HCT116 (cell line): ENCODE results near the gene OLFML3. TPM values are rescaled to one million over a fixed set of nuclear protein-coding genes. Genes with fewer than 3 reads are reported as not detected.

Source experiments
- ATAC-seq: fragments of 200-7000 bp; cut with Tn5 transposase; 2 replicates; pipeline ENCODE4 v1.9.1; 2020; ENCODE audit warnings: mild to moderate bottlenecking, moderate library complexity
- BruUV-seq: library from RNA; stranded (reverse); fragments of 400-500 nt; replicated peaks from 2 replicates; lab custom pipeline; 2021; lab: Mats Ljungman, UMichigan
- CTCF ChIA-PET: fragments of 300-600 bp; sonication (Branson Sonifier 250); formaldehyde crosslinking; loops from one replicate; lab custom pipeline; 2021; ENCODE audit warnings: antibody characterized with exemption; lab: Charles Lee
- POLR2A ChIA-PET: fragments of 300-600, 350-600 bp; sonication (Branson Sonifier 250); formaldehyde crosslinking; loops from one replicate; lab custom pipeline; 2021; ENCODE audit warnings: antibody characterized with exemption; lab: Charles Lee
- RAD21 ChIA-PET, 2 experiments: fragments of 300-600 bp; sonication (Branson Sonifier 250); formaldehyde crosslinking; loops; one replicate each; lab custom pipeline; 2023; ENCODE audit warnings: low total read pairs in 2 of 2; ENCODE audit not compliant: uncharacterized antibody in 2 of 2, unreplicated experiment in 2 of 2, low non-redundant PET in 1 of 2; lab: Charles Lee
- DNase-seq: peaks from one replicate; pipeline ENCODE4 v3.0.0-alpha.2; 2010; ENCODE audit warnings: low read depth, low spot score
- H2AFZ ChIP-seq: fragments of 200-600 bp; shearing (Covaris generic), sonication (generic); 2 replicates; pipeline ENCODE4 v1.6.1; 2017; ENCODE audit warnings: low read depth, mixed run types, mixed read lengths, antibody characterized with exemption, low read length; ENCODE audit not compliant: poor library complexity, severe bottlenecking
- H3K27ac ChIP-seq: 2 replicates; pipeline ENCODE4 v1.5.1; 2012; ENCODE audit warnings: low read depth, low read length
- H3K27me3 ChIP-seq: fragments of 200-600 bp; sonication (generic); 2 replicates; pipeline ENCODE4 v1.6.1; 2016; ENCODE audit warnings: mixed run types, low read length, mixed read lengths; ENCODE audit not compliant: insufficient read depth
- H3K36me3 ChIP-seq, 2 experiments: fragments of 200-500 bp in 1 of 2; fragments of 200-600 bp in 1 of 2; sonication (Bioruptor generic) in 1 of 2; sonication (generic) in 1 of 2; 2 replicates each; pipeline versions ENCODE4 v1.5.1 to v1.6.1; 2014 to 2016; ENCODE audit warnings: low read length in 2 of 2, inconsistent platforms in 1 of 2, mixed read lengths in 1 of 2, mixed run types in 1 of 2; ENCODE audit not compliant: insufficient read depth in 2 of 2, control insufficient read depth in 1 of 2
- H3K4me1 ChIP-seq, 2 experiments: fragments of 200-600 bp in 1 of 2; sonication (generic) in 1 of 2; 2 replicates each; pipeline versions ENCODE4 v1.5.1 to v1.6.1; 2012 to 2017; ENCODE audit warnings: low read length in 2 of 2, inconsistent platforms in 1 of 2, mild to moderate bottlenecking in 1 of 2, mixed read lengths in 1 of 2, mixed run types in 1 of 2, moderate library complexity in 1 of 2; ENCODE audit not compliant: insufficient read depth in 2 of 2, control insufficient read depth in 1 of 2
- H3K4me2 ChIP-seq: fragments of 200-600 bp; sonication (generic); 2 replicates; pipeline ENCODE4 v1.6.1; 2017; ENCODE audit warnings: mixed run types, low read length, mixed read lengths
- H3K4me3 ChIP-seq, 2 experiments: fragments of 200-600 bp in 1 of 2; sonication (generic) in 1 of 2; replicated peaks in 1 of 2; 2 replicates each; pipeline ENCODE4 v1.5.1; 2011 to 2016; ENCODE audit warnings: low read length in 2 of 2, control low read depth in 1 of 2, low read depth in 1 of 2, mild to moderate bottlenecking in 1 of 2, mixed read lengths in 1 of 2, mixed run types in 1 of 2
- H3K79me2 ChIP-seq: fragments of 200-600 bp; sonication (generic); 2 replicates; pipeline ENCODE4 v1.6.1; 2017; ENCODE audit warnings: mild to moderate bottlenecking, mixed run types, low read length, moderate library complexity, mixed read lengths; ENCODE audit not compliant: insufficient read depth
- H3K9ac ChIP-seq: fragments of 200-600 bp; sonication (generic); 2 replicates; pipeline ENCODE4 v1.6.1; 2016; ENCODE audit warnings: low read length, mixed read lengths
- H3K9me2 ChIP-seq: fragments of 200-600 bp; sonication (generic), shearing (Covaris generic); 2 replicates; pipeline ENCODE4 v1.6.1; 2017; ENCODE audit warnings: mixed run types, mild to moderate bottlenecking, moderate library complexity; ENCODE audit not compliant: insufficient read depth
- H3K9me3 ChIP-seq, 2 experiments: fragments of 200-500 bp in 1 of 2; fragments of 200-600 bp in 1 of 2; sonication (Bioruptor generic) in 1 of 2; sonication (generic) in 1 of 2; 2 replicates each; pipeline ENCODE4 v1.6.1; 2014 to 2017; ENCODE audit warnings: low read length in 2 of 2, mixed read lengths in 2 of 2, inconsistent platforms in 1 of 2, low read depth in 1 of 2, mild to moderate bottlenecking in 1 of 2, mixed run types in 1 of 2, moderate library complexity in 1 of 2; ENCODE audit not compliant: control insufficient read depth in 1 of 2, insufficient read depth in 1 of 2
- H4K20me1 ChIP-seq: fragments of 200-600 bp; sonication (generic), shearing (Covaris generic); 2 replicates; pipeline ENCODE4 v1.6.1; 2017; ENCODE audit warnings: mixed run types, mild to moderate bottlenecking, moderate library complexity; ENCODE audit not compliant: insufficient read depth
- CBX3 ChIP-seq: IDR thresholded peaks from 2 replicates; pipeline ENCODE4 v1.6.1; 2012; ENCODE audit warnings: low read depth
- CEBPB ChIP-seq: IDR thresholded peaks from 2 replicates; pipeline ENCODE4 v1.6.1; 2012; ENCODE audit warnings: low read depth
- EGR1 ChIP-seq: IDR thresholded peaks from 2 replicates; pipeline ENCODE4 v1.6.1; 2012; ENCODE audit warnings: low read depth
- ELF1 ChIP-seq: IDR thresholded peaks from 2 replicates; pipeline ENCODE4 v1.6.1; 2012; ENCODE audit warnings: low read depth, borderline replicate concordance
- EZH2 ChIP-seq: fragments of 200-600 bp; sonication (generic); IDR thresholded peaks from 2 replicates; pipeline ENCODE4 v1.6.1; 2017; ENCODE audit warnings: antibody characterized with exemption, mixed run types
- EZH2phosphoT487 ChIP-seq: fragments of 200-600 bp; IDR thresholded peaks from 2 replicates; pipeline ENCODE4 v1.6.1; 2018; ENCODE audit warnings: antibody characterized with exemption, borderline replicate concordance
- FOSL1 ChIP-seq: IDR thresholded peaks from 2 replicates; pipeline ENCODE4 v1.6.1; 2012; ENCODE audit warnings: low read depth
- JUND ChIP-seq: IDR thresholded peaks from 2 replicates; pipeline ENCODE4 v1.6.1; 2012
- POLR2A ChIP-seq: IDR thresholded peaks from 2 replicates; pipeline ENCODE4 v1.7.0; 2011; ENCODE audit warnings: borderline replicate concordance; ENCODE audit not compliant: insufficient read depth, insufficient read length; ENCODE audit errors: extremely low read depth
- POLR2AphosphoS5 ChIP-seq: IDR thresholded peaks from 2 replicates; pipeline ENCODE4 v1.6.1; 2011; ENCODE audit warnings: mild to moderate bottlenecking, low read depth, low read length, moderate library complexity
- RAD21 ChIP-seq: IDR thresholded peaks from 2 replicates; pipeline ENCODE4 v1.6.1; 2012; ENCODE audit warnings: low read depth, mild to moderate bottlenecking
- SIN3A ChIP-seq: IDR thresholded peaks from 2 replicates; pipeline ENCODE4 v1.6.1; 2012; ENCODE audit warnings: low read depth
- SP1 ChIP-seq: IDR thresholded peaks from 2 replicates; pipeline ENCODE4 v1.6.1; 2012; ENCODE audit warnings: low read depth
- SRF ChIP-seq: IDR thresholded peaks from 2 replicates; pipeline ENCODE4 v1.6.1; 2012; ENCODE audit warnings: low read depth
- YY1 ChIP-seq: IDR thresholded peaks from 2 replicates; pipeline ENCODE4 v1.6.1; 2011; ENCODE audit warnings: low read length, low read depth, moderate library complexity, mild to moderate bottlenecking; ENCODE audit not compliant: insufficient replicate concordance; ENCODE audit errors: extremely low read depth
- ZFX ChIP-seq: fragments of 450-650 bp; IDR thresholded peaks from 2 replicates; pipeline ENCODE4 v1.6.1; 2017
- ZNF274 ChIP-seq: fragments of 200-500 bp; sonication (Bioruptor generic); IDR thresholded peaks from 2 replicates; pipeline ENCODE4 v1.6.1; 2014; ENCODE audit warnings: mild to moderate bottlenecking, low read depth, low read length, inconsistent platforms
- intact Hi-C: fragments of 100-400 bp; cut with micrococcal nuclease; formaldehyde crosslinking; loops from 2 replicates; pipeline ENCODE4 v1.10.0; 2022
- total RNA-seq: library from RNA; stranded (reverse); gene quantifications from one replicate; pipeline ENCODE4 v1.2.1, GENCODE V29; 2021; ENCODE audit not compliant: unreplicated experiment
- TF ChIP-seq, protein P1 (sequence below): IDR thresholded peaks from 2 replicates; pipeline ENCODE4 v1.6.1; 2012; ENCODE audit warnings: low read depth
- TF ChIP-seq, protein P2 (sequence below): IDR thresholded peaks from 2 replicates; pipeline ENCODE4 v1.6.1; 2012
- TF ChIP-seq, protein P3 (sequence below), 3 experiments: fragments of 200-600 bp in 1 of 3; sonication (generic) in 1 of 3; IDR thresholded peaks in 2 of 3; conservative IDR thresholded peaks in 1 of 3; 2 replicates each; pipeline ENCODE4 v1.5.1; 2012 to 2017; ENCODE audit warnings: low read depth in 2 of 3, low read length in 2 of 3, antibody characterized with exemption in 1 of 3, borderline replicate concordance in 1 of 3, control low read depth in 1 of 3, mild to moderate bottlenecking in 1 of 3, mixed read lengths in 1 of 3, mixed run types in 1 of 3, moderate library complexity in 1 of 3; ENCODE audit not compliant: insufficient read depth in 1 of 3

Gene OLFML3
- total RNA-seq, 1 experiment from 2014 or later: 0.25 TPM

DNA sequence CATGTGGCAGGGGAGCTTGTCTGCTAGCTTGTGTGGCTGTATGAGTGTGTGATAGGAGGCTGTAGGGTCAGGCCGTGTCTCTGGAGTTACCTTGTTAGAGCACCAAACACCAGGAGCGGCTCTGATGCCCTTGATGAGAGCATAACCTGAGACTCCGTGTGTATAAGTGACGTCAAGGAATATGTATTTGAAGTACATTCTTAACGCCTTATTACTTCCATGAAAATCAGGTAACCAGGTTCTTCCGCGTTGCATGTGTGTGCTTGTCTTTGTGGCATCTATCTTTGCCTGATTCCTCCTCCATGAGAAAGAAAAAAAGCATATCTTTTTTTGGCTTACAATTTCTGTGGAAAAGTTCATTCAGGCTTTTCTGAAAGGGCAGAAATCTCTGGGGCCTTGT lies 4.6 kb downstream of the OLFML3 start:
- H3K4me1 ChIP-seq: peaks cover 5 to 6% of the 10 kb centered on the region in 2 experiments; a peak in 3 of 4 replicates
- no peaks in the 10 kb centered on the region for H3K9me3 ChIP-seq
- H3K4me2 ChIP-seq: no peak overlapping the region
- no peaks in the 10 kb centered on the region for H3K27me3 ChIP-seq
- BruUV-seq: no TSS peak
- H3K36me3 ChIP-seq: no peaks in the 10 kb centered on the region
- DNase-seq: no peak
- no peak for ATAC-seq
- no peaks in the 10 kb centered on the region for H4K20me1 ChIP-seq
- no peaks in the 10 kb centered on the region for H3K9me2 ChIP-seq
- intact Hi-C loops: no loop called here
- H3K79me2 ChIP-seq: no peaks in the 10 kb centered on the region
- H3K9ac ChIP-seq: no peak overlapping the region
- H3K4me3 ChIP-seq: no peak overlapping the region
- ChIA-PET CTCF (no interaction called here), RAD21 (no interaction called here), POLR2A (no interaction called here)
- no peak overlapping the region for H2AFZ ChIP-seq
- TF ChIP-seq JUND (no peak), SP1 (no peak), FOSL1 (no peak), CEBPB (no peak), SRF (no peak), EZH2phosphoT487 (no peak), POLR2A (no peak), ZNF274 (no peak), EZH2 (no peak), RAD21 (no peak), YY1 (no peak), EGR1 (no peak), POLR2AphosphoS5 (no peak), ZFX (no peak), CBX3 (no peak), SIN3A (no peak), ELF1 (no peak)
- TF ChIP-seq, protein P1, sequence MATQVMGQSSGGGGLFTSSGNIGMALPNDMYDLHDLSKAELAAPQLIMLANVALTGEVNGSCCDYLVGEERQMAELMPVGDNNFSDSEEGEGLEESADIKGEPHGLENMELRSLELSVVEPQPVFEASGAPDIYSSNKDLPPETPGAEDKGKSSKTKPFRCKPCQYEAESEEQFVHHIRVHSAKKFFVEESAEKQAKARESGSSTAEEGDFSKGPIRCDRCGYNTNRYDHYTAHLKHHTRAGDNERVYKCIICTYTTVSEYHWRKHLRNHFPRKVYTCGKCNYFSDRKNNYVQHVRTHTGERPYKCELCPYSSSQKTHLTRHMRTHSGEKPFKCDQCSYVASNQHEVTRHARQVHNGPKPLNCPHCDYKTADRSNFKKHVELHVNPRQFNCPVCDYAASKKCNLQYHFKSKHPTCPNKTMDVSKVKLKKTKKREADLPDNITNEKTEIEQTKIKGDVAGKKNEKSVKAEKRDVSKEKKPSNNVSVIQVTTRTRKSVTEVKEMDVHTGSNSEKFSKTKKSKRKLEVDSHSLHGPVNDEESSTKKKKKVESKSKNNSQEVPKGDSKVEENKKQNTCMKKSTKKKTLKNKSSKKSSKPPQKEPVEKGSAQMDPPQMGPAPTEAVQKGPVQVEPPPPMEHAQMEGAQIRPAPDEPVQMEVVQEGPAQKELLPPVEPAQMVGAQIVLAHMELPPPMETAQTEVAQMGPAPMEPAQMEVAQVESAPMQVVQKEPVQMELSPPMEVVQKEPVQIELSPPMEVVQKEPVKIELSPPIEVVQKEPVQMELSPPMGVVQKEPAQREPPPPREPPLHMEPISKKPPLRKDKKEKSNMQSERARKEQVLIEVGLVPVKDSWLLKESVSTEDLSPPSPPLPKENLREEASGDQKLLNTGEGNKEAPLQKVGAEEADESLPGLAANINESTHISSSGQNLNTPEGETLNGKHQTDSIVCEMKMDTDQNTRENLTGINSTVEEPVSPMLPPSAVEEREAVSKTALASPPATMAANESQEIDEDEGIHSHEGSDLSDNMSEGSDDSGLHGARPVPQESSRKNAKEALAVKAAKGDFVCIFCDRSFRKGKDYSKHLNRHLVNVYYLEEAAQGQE: no peak
- TF ChIP-seq, protein P2, sequence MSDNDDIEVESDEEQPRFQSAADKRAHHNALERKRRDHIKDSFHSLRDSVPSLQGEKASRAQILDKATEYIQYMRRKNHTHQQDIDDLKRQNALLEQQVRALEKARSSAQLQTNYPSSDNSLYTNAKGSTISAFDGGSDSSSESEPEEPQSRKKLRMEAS: no peak
- TF ChIP-seq, protein P3, sequence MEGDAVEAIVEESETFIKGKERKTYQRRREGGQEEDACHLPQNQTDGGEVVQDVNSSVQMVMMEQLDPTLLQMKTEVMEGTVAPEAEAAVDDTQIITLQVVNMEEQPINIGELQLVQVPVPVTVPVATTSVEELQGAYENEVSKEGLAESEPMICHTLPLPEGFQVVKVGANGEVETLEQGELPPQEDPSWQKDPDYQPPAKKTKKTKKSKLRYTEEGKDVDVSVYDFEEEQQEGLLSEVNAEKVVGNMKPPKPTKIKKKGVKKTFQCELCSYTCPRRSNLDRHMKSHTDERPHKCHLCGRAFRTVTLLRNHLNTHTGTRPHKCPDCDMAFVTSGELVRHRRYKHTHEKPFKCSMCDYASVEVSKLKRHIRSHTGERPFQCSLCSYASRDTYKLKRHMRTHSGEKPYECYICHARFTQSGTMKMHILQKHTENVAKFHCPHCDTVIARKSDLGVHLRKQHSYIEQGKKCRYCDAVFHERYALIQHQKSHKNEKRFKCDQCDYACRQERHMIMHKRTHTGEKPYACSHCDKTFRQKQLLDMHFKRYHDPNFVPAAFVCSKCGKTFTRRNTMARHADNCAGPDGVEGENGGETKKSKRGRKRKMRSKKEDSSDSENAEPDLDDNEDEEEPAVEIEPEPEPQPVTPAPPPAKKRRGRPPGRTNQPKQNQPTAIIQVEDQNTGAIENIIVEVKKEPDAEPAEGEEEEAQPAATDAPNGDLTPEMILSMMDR (IDR thresholded peaks at IDR 0.05 in 2 of 3, conservative IDR thresholded peaks at IDR 0.05 in 1 of 3; ENCODE audit: borderline replicate concordance in 1 of 3, insufficient read depth in 1 of 3, low read depth in 2 of 3, low read length in 2 of 3): no peak
- H3K27ac ChIP-seq: no peak overlapping the region
